Activated naive CD8-positive, alpha-beta T cell (primary cell): ENCODE results near the gene PIK3CA.
"Not testable (repeated sequence)": the region's sequence is repeated elsewhere in the genome, so short reads cannot be mapped to it uniquely, and the experiment has no call there.

Experiments used
- H3K27ac Mint-ChIP-seq: one replicate; pipeline ENCODE4 v1.8.0; 2021; ENCODE audit warnings: mixed read lengths
- H3K27me3 Mint-ChIP-seq: one replicate; pipeline ENCODE4 v1.8.0; 2021; ENCODE audit warnings: mixed read lengths
- H3K36me3 Mint-ChIP-seq: one replicate; pipeline ENCODE4 v1.8.0; 2021; ENCODE audit warnings: mixed read lengths
- H3K4me1 Mint-ChIP-seq: one replicate; pipeline ENCODE4 v1.8.0; 2021; ENCODE audit warnings: low read depth, mixed read lengths
- H3K4me3 Mint-ChIP-seq: one replicate; pipeline ENCODE4 v1.8.0; 2021; ENCODE audit warnings: mild to moderate bottlenecking, mixed read lengths
- H3K9me3 Mint-ChIP-seq: one replicate; pipeline ENCODE4 v1.8.0; 2021; ENCODE audit warnings: low read depth, mixed read lengths

The PIK3CA gene

DNA sequence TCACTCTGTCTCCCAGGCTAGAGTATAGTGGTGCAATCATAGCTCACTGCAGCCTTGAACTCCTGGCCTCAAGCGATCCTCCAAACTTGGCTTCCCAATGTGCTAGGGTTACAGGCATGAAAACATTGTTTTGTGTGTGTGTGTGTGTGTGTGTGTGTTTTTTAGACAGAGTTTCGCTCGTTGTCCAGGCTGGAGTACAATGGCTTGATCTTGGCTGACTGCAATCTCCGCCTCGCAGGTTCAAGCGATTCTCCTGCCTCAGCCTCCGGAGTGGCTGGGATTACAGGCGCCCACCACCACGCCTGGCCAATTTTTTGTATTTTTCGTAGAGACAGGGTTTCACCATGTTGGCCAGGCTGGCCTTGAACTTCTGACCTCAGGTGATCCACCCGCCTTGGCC, 109.6 kb downstream of the PIK3CA start:
- not testable (repeated sequence) for H3K27me3 Mint-ChIP-seq, H3K4me3 Mint-ChIP-seq, H3K9me3 Mint-ChIP-seq, H3K36me3 Mint-ChIP-seq, H3K27ac Mint-ChIP-seq
- H3K4me1 Mint-ChIP-seq: peaks cover 16% of the 10 kb centered on the region

DNA sequence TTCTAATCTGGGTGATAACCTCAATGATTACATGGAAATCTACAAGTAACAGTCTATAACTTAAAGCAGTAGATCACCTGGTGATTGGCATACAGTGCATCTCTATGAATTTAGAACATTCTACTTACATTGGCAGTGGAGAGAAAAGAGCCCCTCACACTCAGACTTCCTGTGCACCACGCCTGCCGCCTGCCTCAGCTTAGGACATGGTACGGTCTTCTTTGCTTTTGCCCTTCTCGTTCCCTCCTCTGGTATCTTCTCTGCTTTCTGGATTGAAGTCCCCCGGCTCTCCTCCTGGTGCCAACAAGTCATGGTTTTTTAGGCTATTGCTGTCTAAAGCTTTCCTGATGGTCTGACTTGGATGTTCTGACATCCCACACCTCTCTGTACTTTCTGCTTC, 110.7 kb downstream of the PIK3CA start:
- peaks cover 7% of the 10 kb centered on the region for H3K9me3 Mint-ChIP-seq
- peaks cover 16% of the 10 kb centered on the region for H3K4me1 Mint-ChIP-seq
- H3K27ac Mint-ChIP-seq: no peak overlapping the region
- no peaks in the 10 kb centered on the region for H3K27me3 Mint-ChIP-seq
- H3K4me3 Mint-ChIP-seq: no peak overlapping the region
- H3K36me3 Mint-ChIP-seq: no peaks in the 10 kb centered on the region

DNA sequence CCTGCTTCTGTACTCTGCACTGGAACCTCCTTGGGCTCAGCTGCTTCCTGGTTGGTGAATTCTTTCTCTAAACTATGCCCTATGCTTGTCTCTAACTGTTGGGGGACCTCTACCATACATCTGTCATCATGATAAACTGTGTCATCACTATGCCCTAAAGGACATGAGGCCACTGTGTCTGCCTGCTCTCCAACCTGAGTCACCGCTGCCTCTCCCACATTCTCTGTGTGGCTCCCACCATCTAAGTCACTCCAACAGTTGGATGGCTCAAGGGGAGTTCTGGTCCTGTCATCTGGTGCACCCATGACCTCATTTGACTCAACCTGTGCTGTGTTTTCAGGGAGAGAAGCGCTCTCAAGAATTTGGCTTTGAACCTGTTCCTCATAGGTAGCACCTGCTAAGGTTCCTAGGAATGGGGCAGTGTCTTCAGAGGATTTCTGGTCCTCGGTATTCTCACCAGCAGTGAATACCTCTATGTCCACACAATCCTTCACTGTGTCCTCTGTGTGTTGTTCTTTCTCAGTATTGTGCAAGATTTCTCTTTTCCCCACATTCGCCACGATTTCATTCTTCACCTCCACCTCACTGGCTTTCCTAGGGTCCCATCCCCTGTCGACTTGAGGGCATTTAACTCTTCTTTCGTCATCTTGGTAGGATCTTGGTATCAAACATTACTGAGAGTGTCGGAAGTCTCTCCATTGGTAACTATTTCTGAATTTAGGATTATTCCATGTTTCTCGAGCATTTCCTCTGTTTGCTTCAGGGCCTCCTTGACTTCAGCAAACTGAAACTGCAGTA, 112.0 kb downstream of the PIK3CA start:
- H3K27me3 Mint-ChIP-seq: not testable (repeated sequence)
- Mint-ChIP-seq H3K27ac (peak overlapping the region; percentile 13), H3K4me3 (peak overlapping the region; percentile 77)

DNA sequence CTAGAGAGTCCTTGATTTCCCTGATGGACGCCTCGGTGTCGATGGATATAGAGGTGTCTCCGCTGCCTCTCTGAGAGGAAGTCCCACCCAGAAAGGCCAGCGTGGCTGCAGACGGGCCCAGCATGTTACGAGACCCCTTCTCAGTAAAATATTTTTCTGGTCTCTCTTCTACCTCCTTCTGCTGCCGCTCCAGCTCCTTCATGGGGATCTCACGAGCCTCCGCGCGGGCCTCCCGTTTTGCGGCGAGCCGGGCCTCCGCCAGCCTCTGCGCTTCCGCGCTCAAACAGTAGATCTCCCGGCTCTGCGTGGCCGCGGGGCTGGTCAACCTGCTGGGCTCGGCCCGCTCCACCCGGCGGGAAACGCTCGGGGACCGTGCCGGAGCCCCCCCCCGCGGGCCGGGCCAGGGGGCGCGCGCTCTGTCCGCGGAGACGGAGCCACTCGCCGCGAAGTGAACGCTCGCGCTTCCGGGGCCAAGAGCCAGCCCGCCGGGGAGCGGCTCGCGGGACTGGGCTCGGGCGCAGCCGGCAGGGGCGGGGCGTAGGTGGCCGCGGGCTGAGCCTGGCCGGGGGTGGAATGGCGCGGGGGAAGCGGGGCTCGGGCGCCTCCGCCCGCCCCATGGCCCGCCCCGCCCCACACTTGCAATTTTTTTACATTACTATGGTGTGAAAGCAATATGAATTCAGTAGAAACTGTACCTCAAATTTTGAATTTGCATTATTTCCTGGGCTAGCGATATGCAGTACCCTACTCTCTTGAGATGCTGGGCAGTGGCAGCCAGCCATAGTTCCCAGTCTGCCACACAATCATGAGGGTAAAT, 113.0 kb downstream of the PIK3CA start:
- Mint-ChIP-seq H3K4me1 (peaks cover 16% of the 10 kb centered on the region), H3K27me3 (no peaks in the 10 kb centered on the region), H3K4me3 (peak overlapping the region; percentile 83), H3K36me3 (no peaks in the 10 kb centered on the region), H3K9me3 (peaks cover 7% of the 10 kb centered on the region), H3K27ac (peak overlapping the region; percentile 50)

More for the DNA sequence above, 112.0 kb downstream of the PIK3CA start:
- peaks cover 16% of the 10 kb centered on the region for H3K4me1 Mint-ChIP-seq
- not testable (repeated sequence) for H3K36me3 Mint-ChIP-seq, H3K9me3 Mint-ChIP-seq

DNA sequence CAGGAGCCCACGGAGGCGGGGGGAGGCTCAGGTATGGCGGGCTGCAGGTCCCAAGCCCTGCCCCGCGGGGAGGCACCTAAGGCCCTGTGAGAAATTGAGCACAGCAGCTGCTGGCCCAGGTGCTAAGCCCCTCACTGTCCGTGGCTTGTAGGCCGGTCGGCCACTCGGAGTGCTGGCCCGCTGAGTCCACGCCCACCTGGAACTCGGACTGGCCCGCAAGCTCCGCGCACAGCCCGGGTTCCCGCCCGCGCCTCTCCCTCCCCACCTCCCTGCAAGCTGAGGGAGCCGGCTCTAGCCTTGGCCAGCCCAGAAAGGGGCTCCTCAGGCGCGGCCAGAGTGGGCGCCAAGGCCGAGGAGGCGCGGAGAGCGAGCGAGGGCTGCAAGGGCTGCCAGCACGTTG, 115.0 kb downstream of the PIK3CA start:
- H3K27me3 Mint-ChIP-seq: no peaks in the 10 kb centered on the region
- peaks cover 16% of the 10 kb centered on the region for H3K4me1 Mint-ChIP-seq
- no peaks in the 10 kb centered on the region for H3K36me3 Mint-ChIP-seq
- H3K27ac Mint-ChIP-seq: no peak overlapping the region
- no peak overlapping the region for H3K4me3 Mint-ChIP-seq
- peaks cover 7% of the 10 kb centered on the region for H3K9me3 Mint-ChIP-seq

DNA sequence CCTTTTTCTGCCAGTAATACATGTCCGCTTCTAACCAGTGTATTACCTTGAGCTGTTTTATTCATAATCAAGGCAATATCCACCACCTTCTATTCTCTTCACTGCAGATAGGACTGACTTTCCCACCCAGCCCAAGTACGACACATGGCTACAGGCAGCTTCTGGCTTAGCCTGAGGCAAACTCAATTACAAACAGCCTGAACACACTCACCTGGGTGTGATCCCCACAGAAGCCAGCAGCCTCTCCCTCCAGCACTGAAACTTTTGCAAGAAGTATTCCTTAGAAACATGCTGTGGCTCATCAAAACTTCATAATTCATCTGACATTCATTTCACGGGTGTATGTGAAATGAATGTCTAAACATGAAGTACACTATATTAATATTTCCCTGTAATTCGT, 116.3 kb downstream of the PIK3CA start:
- Mint-ChIP-seq H3K27me3 (no peaks in the 10 kb centered on the region), H3K27ac (no peak overlapping the region), H3K36me3 (no peaks in the 10 kb centered on the region), H3K9me3 (no peaks in the 10 kb centered on the region), H3K4me3 (no peak overlapping the region), H3K4me1 (peaks cover 16% of the 10 kb centered on the region)

DNA sequence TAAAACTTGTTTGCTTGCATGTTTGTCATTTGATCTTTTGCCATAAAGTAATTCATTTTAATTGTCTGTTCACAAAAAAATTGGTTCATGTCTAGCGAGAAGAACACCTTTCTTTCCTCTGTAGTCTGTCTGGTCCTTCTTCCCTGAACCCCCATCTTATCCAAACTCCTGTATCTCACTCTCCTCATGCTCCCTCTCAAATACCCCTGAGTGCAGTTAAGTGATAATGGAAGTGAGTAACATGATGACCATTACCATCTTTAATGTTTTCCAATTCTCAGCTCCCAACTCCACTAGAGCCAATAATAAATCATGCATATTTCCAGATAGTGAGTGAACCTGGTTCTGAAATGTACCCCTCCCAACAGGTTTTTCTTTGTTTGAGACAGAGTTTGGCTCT, 116.9 kb downstream of the PIK3CA start:
- Mint-ChIP-seq H3K36me3 (no peaks in the 10 kb centered on the region), H3K27me3 (no peaks in the 10 kb centered on the region), H3K9me3 (no peaks in the 10 kb centered on the region), H3K4me1 (peaks cover 14% of the 10 kb centered on the region), H3K27ac (no peak overlapping the region), H3K4me3 (no peak overlapping the region)

DNA sequence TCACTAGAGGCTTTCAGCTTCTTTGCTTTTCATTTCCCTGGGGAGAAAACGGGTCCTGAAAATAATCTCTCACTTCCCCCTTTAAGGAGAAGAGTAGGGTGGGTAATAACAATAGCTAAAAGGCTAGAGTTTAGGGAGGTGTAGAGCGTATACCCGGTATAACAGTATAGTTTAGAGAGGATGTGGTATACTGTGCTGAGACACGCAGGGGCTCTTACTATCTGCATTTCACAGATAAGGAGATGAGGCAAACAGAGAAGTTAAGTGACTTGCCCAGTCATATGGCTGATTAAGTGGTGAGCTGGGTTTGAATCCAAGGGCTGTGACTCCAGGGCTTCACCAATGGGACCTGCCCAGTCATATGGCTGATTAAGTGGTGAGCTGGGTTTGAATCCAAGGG, 117.7 kb downstream of the PIK3CA start:
- Mint-ChIP-seq H3K4me3 (no peak overlapping the region), H3K4me1 (peaks cover 8% of the 10 kb centered on the region), H3K27ac (no peak overlapping the region), H3K36me3 (no peaks in the 10 kb centered on the region), H3K9me3 (no peaks in the 10 kb centered on the region), H3K27me3 (no peaks in the 10 kb centered on the region)

DNA sequence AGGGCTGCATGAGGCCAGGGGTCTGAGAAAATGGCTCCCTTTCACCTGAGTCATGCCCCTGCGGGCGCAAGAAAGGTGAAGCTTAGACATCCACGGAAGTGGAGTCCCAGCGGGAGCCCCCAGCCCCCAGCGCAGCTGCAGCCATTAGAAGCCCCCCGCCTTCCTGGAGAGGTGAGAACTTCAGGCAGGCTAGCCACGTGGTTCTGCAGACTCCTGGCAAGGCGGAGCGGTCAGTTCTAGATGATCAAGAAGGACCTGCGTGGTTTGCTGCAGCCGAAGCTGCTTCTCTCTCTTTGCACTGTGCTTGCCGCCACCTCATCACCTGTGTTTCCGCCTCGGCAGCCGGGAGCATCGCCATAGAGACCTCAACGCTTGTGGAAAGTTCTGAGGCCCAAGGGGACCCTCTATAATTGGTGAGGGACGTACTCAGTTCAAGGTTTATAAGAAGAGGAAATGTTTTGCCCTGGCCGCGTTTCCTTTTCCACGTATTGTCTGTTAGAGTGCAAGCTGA, 118.6 kb downstream of the PIK3CA start:
- peaks cover 5% of the 10 kb centered on the region for H3K4me1 Mint-ChIP-seq
- H3K4me3 Mint-ChIP-seq: no peak overlapping the region
- H3K36me3 Mint-ChIP-seq: no peaks in the 10 kb centered on the region
- H3K27me3 Mint-ChIP-seq: no peaks in the 10 kb centered on the region
- no peak overlapping the region for H3K27ac Mint-ChIP-seq
- no peaks in the 10 kb centered on the region for H3K9me3 Mint-ChIP-seq

DNA sequence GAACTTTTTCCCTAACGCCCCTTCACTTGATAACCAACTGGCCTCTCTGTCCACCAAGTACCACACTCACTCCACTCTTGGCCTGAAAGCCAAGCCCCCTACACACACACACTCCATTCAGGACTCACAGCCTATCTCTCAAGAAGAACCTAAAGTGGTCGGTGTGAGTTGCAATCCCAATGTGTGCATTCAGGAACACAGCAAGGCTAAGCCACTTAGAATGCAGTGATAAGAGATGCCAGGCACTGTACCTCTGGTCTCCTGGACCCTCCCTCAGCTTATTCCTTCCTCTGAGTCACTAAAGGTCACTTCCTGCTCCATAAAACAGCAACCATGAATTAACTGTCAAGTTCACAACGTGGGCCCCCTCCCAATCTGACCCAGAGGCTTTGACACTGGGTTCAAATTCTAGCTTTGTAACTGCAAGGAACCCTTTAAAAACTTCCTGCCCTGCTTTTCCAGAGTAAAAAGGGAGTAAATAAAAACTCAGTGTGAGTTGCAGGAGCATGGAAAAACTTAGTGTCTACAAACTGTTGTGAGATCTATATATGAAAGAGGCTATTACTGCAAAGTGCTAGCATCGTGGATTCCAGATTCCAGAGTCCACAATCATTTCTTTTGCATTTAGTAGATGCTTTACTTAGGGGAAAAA, 120.4 kb downstream of the PIK3CA start:
- Mint-ChIP-seq H3K4me3 (no peak overlapping the region), H3K36me3 (no peaks in the 10 kb centered on the region), H3K27ac (no peak overlapping the region), H3K27me3 (peaks cover 2% of the 10 kb centered on the region), H3K9me3 (no peaks in the 10 kb centered on the region), H3K4me1 (no peaks in the 10 kb centered on the region)

DNA sequence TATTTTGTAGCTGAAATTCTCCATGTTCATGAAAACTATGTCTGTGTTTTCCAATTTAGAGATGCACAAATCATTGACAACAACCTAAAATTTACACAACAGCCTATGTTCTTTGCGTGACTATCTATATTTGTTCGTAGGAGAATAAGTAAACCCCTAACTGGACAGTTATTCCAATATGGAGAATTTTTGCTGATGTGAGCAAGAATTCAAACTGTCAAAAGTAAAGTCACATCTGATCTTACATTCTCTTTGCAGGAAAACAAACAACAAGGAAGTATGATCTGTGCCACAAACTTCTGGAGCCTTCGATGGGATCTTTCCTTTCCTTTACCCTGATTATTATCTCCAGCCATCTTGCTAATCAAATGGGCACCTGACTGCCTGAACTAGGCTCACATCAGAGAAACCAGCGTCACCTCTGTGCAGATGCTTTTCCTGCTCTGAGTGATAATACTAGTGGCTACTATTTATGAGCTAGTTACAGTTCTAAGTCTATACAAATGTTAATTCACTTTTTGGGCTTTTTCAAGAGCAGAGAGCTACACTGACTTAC, 121.1 kb downstream of the PIK3CA start:
- no peaks in the 10 kb centered on the region for H3K9me3 Mint-ChIP-seq
- H3K27me3 Mint-ChIP-seq: peaks cover 2% of the 10 kb centered on the region
- no peaks in the 10 kb centered on the region for H3K36me3 Mint-ChIP-seq
- H3K4me3 Mint-ChIP-seq: no peak overlapping the region
- no peaks in the 10 kb centered on the region for H3K4me1 Mint-ChIP-seq
- no peak overlapping the region for H3K27ac Mint-ChIP-seq

DNA sequence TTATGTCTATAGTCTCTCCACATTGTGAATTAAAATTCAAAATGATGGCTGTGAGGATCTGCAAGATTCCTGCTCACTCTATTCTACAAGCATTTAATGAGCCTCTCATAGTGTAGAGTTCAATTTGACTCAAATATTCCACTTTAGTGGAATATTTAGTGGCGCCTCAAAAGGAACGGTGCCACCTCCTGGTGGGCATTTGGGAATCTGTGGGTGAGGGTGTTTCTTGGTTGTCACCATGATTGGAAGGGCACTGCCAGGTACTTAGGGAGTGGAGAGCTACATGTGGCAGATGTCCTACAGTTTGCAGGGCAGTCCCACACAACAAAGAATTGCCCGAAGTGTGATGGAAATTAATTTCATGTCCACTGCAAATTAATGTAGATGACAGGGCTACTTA, 124.2 kb downstream of the PIK3CA start:
- Mint-ChIP-seq H3K4me1 (no peaks in the 10 kb centered on the region), H3K9me3 (no peaks in the 10 kb centered on the region), H3K27me3 (peaks cover 7% of the 10 kb centered on the region), H3K27ac (no peak overlapping the region), H3K4me3 (no peak overlapping the region), H3K36me3 (no peaks in the 10 kb centered on the region)

DNA sequence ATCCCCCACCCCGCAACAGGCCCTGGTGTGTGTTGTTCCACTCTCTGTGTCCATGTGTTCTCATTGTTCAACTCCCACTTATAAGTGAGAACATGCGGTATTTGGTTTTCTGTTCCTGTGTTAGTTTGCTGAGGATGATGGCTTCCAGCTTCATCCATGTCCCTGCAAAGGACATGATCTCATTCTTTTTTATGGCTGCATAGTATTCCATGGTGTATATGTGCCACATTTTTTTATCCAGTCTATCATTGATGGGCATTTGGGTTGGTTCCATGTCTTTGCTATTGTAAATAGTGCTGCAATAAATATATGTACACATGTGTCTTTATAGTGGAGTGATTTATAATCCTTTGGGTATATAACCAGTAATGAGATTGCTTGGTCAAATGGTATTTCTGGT, 126.3 kb downstream of the PIK3CA start:
- peaks cover 14% of the 10 kb centered on the region for H3K27me3 Mint-ChIP-seq
- not testable (repeated sequence) for H3K27ac Mint-ChIP-seq, H3K36me3 Mint-ChIP-seq

DNA sequence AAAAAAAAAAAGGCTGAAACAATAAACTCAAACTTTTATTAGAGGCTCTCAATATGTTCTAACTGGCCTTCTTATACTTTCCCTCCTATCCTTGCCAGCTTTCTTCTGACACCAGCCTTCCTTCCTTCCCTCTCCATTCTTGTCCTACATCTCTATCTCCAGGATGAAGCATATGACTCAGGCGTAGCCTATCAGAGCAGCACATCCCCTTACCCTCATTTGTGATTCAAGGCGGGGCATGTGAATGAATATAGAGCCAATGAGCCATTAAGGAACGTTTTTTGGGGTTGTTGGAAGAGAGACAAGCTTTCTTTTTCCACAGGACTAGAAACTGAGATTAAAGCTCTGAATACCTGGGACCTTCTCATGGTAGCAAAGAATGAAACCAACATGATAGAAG, 127.8 kb downstream of the PIK3CA start:
- Mint-ChIP-seq H3K36me3 (no peaks in the 10 kb centered on the region), H3K27ac (no peak overlapping the region), H3K4me1 (no peaks in the 10 kb centered on the region), H3K27me3 (peaks cover 17% of the 10 kb centered on the region), H3K4me3 (no peak overlapping the region), H3K9me3 (no peaks in the 10 kb centered on the region)

More for the DNA sequence above, 126.3 kb downstream of the PIK3CA start:
- H3K4me3 Mint-ChIP-seq, H3K4me1 Mint-ChIP-seq, H3K9me3 Mint-ChIP-seq: not testable (repeated sequence)

DNA sequence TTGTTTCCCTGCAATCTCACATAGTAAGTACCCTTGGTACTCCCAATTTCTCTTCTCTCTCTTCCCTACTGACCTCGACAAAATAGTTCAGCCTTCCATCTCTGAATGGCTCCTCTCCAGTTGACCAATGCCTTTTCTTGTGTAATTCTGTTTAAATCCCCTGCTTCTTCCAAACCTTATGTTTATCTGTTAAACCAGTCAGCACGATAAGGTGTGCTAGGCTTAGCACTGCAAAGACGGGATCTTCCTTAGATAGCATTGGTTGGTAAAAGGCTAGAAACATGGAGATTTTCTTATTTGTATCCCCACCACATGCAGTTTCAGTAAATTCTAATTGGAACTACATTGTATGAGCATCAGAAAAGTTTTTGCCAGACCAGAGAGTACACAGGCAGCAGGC, 128.6 kb downstream of the PIK3CA start:
- H3K4me3 Mint-ChIP-seq: no peak overlapping the region
- no peak overlapping the region for H3K27ac Mint-ChIP-seq
- H3K36me3 Mint-ChIP-seq: no peaks in the 10 kb centered on the region
- H3K9me3 Mint-ChIP-seq: no peaks in the 10 kb centered on the region
- no peaks in the 10 kb centered on the region for H3K4me1 Mint-ChIP-seq
- H3K27me3 Mint-ChIP-seq: peaks cover 17% of the 10 kb centered on the region
